Amniotic epithelial cell (primary cell): Measurements from ENCODE around the gene FMNL1.
A peak's percentile ranks its signal among the peaks of the same experiment; 100 is the strongest.

Source experiments
- DNase-seq: peaks from one replicate; pipeline ENCODE4 v3.0.0-alpha.2; 2010; ENCODE audit warnings: low read depth

The FMNL1 gene

DNA sequence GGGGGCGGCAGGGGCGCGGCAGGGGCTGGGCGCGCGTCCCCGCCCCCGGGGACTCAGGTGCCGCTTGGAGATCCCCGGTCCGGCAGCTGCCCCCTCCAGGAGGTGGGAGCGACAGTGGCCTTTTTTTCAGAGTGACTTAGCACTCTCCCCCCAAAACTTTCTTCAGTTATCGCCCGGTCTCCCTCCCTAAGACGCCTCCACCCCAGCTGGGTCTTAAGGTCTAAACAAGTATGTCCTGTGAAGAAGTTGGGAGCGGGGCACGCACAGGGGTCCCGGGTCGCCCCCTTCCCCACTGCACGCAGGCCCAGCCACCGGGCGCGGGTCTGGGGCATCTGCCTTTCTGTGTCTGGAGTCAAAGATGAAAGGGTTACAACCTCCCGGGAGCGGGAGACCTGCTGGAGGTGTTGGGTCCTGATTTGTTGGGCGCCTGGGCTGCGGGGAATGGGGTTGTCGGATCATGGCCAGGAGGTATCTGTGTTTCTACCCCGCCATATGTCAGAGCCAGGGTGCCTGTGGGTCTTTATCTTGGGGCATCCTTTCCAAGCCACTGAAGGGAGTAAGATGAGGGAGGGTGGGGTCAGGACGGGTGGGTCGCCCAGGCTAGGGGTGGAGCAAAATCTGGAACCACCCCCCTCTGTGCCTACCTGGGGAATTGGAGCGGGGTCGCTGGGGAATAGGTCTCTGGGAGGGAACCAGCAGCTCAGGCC, 757 bp downstream of the FMNL1 start:
- DNase-seq: no peak

DNA sequence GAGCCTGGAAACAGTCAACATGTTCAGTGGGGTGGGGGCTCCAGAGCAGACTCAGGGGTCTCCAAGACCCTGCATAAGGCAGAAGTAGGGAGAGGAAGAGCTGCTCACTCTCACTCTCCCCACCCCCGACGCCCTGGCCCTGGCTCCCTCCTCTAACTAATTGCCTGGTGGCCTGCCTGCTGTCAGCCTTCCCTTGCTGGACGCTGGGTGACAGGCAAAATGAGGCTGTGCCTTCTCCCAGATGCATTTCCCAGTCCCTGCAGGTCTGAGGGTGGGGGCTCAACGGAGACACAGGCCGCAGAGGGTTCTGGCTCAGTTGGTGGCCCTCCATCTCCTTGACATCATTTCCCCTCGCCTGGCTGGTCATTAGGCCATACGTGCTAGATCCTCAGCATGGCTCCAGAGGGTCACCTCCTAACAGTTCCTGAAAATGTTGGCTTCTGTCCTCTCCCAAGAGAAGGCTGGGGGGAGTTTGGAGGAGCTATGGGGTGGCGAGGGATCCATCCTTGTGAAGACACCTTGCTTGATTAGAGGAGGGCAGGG, 1.4 kb downstream of the FMNL1 start:
- no peak for DNase-seq

DNA sequence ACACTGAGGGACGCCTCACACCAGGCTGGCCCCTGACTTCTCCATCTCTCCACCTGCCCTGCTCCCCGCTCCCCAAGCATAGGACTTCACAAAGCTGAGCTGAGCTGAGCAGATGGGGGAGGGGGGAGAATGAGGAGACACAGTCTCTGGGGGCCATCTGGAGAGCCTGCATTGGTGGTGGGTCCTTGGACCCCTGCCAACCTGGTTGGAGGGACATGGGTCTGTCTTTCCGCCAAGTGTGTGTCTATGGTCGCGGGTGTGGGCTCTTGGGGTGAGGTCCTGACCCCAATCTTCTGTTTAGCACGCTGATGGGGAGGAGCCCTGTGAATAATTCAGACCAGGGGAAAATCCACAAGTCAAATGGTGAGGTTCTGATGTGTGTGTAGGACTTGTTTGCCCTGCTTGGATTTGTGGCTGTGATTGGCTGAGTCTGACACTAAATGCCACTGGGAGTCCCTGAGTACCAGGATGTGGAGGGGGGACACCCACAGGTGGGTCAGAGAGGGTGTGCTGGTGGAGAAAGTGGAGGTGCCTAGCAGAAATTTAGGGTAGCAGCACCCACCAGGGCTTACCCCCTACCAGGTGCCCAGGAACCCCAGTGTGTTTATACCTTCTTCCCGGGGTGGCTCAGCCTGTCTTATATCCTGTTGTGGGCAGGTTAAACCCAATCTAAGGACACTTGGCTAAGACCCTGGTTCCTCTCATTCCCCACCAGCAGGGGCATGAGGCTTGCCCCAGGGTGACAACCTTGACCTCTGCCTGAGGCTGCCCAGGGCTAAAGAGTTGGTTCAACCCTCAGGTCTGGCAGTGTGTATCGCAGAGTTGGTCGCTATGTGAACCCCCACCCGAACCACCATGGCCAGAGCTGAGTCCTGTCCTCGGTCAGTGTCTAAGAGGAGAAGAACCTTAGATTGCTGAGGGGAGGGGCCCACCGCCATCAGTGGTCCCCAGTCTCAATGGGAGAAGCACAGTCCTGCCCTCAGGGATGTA, 2.1 kb downstream of the FMNL1 start:
- no peak for DNase-seq

DNA sequence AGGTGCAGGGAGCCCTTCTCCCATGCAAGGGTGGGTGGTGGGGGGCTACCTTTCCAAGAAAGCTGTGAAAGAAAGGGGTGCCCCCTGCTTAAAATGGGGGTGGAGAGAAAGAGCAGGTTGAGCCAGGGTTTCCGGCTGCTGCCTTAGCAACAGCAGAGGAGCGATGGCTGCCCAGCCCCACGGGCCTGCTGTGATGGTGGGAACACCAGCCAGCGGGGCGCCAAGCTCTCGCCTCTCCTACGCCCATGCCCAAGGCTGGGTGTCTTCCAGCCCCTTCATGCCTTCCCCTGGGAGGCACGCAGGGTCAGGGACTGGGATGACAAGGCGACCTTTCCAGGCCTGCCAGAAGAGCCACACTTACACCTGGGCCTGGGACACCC, 3.0 kb downstream of the FMNL1 start:
- no peak for DNase-seq

DNA sequence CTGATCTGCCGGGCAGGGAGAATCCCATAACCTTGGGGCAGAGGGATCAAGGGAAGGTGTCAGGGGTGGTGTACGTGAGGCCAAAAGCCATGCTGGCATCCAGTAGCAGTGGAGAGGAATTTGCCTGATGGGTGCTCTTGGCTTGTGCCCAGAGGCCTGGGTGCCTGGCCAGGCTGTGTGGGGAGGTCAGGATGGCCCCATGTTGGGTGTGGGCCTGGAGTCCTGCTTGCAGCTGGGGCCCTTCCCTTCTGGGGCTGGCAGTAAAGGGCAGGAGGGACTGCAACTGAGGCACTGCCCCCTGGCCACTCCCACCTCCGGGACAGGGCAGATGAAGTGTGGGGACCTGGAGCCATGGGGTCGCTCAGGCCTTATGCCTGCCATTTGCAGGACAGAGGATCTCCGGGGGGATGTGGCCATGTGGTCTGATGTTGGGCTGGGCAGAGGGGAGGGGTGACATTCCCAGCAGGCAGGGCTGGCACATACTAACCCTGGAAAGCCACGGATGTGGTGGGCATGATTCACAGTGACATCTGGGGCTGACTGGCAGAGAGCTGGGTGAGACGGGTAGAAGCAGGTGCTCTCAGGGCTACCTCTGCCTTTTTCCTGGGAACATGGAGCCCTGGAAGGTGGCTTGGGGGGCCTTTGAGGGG, 3.5 kb downstream of the FMNL1 start:
- DNase-seq: no peak

DNA sequence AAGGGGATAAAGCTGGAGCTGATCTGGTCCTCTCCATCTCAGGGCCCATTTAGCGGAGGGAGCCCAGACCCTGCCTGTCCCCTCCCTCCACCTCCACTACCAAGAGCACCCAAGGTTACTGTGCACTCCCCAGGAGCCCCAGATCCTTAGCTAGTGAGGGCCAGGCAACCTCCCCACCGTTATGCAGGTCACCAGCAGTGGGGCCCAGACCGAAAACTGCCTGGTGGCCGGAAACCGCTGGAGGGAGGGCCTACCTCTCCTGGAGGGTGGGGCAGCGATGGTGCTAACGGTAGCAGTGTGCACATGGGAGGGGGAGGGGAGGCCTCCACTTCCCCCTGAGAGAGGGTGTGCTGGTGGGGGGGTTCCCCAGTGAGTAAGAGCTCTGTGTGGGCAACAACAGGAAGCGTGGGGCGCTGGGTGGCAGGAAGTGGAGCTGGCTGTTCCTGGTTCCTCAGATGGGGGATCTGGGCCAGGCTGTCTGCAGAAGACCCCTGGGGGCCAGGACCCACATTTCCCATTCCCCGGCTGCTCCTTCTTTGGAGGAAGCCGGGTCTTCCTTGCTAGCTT, 4.4 kb downstream of the FMNL1 start:
- DNase-seq: peak; percentile 43

DNA sequence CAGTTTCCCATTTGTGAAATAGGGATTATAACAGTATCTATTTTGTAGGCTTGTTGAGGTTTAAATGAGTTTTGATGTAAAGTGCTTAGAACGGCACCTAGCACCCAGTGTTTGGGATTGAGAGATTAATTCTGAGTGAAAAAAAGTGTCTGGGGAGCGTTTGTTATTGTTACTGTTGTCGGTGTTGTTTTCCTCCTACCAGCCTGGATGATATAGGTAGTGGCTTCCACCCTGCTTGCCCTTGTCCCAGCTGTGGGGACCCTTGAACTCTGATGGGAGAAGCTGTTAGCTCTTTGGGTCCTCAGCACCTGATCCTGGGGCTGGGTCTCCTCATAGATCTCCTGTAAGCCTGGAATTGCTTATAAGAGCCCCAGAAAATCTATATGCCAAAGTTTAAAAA, 4.9 kb downstream of the FMNL1 start:
- no peak for DNase-seq

DNA sequence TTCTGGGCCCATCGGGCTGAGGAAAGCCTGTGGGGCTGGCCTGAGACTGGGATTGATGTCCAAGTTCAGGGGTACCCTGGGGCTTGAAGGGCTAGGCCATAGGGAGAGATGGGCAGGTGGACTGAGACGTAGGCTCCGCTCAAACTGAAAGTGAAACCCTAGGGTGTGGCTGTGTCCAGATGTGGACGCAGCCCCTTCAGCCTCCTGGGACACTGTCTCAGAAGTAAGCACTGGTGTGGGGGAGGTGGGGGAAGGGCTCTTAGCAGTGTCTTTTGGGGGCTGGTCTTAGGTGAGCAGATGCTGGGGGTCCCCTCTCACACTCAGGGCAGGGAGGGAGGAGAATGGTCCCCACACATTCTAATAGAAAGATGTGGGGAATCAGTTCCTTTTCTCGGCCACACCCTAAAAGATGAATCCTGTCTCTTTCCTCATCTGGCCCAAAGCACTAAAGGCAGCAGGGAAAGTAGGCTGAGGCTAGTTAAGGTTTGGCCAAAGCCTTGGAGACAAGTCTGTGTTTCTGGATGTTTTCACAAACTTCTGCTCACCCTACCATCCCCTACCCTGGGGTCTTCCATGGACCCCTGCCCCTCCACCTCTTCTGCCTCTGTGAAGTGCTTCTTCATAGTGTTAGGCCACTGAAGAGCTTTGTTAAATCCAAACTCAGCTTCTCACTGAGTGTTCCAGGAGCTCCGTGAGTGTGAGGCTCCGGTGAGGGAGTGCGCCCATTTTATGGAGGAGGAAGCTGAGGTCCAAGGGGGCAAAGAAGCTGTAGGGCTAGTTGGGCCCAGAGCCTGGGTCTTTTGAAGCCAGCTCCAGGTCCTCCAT, 5.6 kb downstream of the FMNL1 start:
- DNase-seq: no peak

DNA sequence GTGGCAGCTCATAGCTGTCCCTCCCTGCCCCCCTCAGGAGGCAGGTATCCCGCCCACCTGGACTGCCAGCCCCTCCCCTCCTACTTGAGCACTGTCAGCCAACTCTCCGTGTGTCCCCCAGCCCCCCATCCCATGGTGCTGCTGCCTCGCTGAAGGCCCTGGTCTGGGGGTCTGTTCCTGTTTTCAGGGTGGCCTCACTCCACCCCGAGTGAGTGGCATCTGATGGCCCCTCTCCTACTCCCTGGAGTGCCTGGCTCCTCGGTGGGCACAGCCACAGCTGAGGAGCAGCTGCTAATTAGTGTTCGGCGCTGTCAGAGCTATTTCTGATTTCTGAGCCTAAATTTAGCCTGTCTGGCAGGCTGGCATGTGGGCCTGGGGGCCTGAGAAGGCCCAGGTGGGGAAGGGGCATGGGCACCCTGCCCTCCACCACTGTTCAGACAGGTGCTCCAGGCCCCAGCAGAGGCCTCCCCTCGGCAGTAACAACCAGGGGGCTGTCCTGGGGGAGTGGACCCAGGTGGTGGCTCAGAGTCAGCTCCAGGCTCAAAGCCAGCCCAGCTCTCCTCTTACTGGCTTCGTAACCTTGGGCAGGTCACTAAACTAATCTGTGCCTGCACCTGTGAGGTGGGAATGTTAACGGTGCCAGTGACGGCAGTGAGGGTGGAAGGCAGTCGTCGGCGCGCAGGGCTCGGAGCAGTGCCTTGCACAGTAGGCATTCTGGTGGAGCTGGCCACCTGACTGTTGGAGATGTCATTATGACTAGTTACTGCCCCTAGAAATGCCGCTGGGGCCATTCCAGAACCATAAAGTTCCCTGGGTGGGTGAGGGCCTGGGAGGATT, 6.5 kb downstream of the FMNL1 start:
- no peak for DNase-seq

DNA sequence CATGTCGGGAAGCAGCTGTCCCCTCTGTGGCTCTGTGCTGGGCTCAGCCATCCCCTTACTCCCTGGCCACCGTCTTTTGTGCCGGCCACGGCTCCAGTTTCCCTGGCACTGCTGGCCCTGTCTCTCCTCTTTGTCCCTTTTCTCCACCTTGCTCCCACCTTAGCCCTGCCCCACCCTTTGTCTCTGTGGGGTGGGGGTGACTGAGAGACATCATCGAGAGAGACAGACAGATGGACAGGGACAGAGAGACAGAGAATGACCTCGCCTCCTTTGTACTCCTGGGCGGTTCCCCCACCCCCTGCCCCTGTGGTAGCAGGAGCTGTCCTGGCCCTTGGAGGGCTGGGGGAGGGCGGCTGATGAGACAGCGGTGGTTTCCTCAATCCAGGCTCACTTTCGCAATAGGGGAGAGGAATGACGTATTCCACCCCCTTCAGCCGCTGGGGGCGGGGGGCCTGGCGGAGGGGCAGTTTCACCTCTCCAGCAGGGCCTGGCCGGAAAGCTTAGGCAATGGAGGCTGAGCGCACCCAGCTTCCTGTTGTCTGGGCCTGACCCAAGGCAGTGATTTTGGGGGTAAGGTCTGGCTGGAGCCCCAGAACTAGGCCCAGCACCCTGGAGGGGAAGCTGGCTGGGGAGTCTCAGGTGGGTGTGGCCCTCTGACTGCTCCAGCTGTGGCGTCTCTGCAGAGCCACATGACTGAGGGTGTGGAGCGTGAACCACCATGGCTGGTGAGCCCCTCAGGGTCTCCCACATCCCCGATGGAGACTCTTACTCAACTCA, 7.3 kb downstream of the FMNL1 start:
- DNase-seq: peak; percentile 93

DNA sequence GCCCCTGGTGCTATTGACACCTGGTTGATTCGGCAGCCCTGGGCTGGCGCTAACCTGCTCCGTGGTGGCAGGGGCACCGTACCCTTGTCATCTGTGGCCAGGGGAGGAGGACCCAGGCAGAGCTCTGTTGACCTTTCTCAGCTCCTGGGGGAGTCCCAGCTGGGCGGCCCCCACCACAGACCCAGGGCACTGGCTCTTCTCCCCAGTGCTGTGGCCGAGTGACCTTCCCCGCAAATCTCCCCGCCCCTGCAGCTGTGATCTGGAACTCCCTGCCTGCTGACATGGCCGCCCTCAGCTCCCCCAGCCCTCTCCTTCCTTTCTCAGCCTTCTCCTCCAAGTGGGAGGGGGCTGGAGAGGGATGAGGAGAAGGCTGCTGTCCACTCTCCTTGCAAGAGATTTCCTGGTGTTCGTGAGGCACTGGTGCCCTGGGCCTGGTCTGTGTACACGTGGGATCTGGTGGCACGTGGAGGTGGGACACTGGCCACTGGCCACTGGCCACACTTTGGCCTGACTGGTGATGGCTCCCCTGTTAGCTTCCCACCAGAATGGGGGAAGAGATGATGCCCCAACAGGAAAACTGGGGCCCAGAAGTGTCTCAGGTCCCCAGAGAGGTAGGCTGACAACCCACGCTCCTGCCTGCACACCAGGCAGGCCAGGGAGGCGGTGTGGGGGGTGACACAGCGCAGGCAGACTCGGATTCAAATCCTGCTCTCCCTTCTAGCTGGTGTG, 8.2 kb downstream of the FMNL1 start:
- DNase-seq: no peak

DNA sequence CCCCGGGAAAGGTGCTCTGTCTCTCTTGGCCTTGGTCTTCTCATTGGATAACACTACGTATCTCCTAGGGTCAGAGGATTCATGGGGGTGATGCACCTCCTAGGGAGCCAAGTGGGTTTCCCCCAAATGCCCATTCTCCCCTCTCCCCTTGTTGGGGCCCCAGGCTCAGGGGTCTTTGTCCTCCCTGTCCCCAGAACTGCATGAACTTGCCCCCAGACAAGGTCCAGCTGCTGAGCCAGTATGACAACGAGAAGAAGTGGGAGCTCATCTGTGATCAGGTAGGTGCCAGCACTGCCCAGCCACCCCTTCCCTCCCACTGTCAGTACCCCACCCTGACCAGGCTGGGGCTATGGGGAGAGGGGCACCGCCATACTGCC, 8.7 kb downstream of the FMNL1 start:
- no peak for DNase-seq

DNA sequence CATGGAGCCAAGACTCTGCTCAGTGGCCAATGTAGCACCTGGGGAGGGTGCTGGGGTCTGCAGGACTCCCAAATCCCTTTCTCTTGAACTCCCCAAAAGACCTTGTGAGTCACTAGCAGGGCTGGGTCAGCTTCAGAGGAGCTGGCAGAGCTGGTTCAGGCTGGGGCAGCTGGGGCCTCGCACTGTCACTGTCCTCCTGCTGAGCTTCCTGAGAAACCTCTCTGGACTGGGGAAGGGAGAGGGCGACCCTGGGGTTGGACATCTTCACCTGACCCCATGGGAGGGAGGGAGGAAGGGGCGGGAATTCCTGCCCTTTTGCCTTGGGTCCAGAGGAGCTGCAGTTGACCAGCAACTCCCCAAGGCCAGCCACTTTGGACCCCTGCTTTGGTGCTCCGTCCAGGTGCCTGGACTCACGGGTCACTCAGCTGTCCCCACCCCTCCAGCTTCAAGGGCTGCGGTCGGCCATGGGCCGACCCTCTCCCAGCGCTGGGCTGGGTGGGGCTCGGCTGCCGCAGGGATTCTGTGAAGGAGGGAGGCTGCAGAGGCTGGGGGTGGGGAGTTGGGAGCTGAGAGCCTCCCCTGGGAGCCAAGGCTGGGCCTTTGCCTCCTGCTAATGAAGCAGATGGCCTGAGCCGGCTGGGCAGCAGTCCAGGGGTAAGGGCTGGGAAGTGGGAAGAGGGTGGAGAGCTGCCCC, 9.2 kb downstream of the FMNL1 start:
- DNase-seq: no peak

DNA sequence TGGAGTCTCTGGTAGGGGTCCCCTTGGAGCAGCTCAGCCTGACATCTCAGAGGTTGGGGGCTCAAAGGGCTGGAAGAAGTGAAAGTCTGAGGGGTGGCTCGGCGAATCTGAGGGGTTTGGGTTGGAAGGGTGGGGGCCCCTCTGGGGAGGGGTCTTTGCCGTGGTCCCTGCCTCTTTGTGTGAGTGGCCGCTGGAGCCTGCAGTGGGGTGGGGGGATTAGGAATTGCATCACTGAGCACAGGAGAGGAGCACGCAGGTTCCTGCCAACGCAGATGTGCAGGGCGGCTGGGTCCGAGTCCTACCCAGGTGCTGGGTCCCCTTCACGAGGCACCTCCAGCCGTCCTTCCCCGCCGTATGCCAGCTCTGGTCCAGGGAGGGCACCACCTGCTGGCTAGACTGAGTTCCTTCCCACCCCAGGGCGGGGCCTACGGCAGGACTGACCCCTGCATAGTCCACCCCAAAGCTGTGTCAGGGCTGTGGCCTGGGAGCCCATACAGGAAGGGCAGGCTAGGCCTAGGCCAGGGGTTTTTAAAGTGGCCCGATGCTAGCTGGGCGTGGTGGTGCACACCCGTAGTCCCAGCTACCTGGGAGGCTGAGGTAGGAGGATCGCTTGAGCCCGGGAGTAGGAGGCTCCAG, 9.9 kb downstream of the FMNL1 start:
- DNase-seq: no peak

DNA sequence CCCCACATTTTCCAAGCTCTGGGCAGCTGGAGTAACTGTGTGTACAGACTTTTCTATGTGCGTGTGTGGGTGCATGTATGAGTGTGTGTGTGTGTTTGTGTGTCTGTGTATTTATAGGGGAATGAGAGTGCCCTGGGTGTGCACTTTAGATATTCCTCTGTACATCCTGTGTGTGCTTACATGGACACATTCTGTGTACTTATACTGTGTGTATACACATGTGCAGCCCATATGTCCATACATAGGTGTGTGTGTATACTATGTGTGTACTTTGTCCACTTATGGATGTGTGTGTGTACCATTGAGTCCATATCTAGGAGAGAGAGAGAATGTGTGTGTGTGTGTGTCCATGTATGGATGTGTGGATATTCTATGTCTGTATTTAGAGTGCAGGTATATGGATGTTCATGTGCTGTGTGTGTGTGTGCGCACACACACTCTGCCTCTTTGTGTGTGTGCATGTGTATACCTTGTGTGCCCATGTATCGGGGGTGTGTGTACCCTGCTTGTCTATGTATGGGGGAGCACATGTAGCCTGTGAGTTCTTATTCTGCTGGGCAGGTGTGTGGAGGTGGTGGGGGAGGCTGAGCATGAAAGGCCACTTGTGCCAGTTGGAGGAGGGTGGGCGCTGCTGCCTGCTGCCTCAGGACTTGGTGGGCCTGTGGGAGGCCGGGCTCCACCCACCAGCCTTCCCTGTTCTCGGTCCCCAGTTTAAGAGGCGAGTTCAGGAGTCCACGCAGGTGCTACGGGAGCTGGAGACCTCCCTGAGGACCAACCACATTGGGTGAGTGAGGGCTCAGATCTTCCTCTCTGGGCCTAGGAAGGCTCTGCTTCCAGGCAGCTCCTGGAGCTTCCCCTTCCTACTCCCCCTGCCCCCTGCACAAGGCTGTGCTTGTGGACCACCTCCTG, 11.1 kb downstream of the FMNL1 start:
- no peak for DNase-seq

DNA sequence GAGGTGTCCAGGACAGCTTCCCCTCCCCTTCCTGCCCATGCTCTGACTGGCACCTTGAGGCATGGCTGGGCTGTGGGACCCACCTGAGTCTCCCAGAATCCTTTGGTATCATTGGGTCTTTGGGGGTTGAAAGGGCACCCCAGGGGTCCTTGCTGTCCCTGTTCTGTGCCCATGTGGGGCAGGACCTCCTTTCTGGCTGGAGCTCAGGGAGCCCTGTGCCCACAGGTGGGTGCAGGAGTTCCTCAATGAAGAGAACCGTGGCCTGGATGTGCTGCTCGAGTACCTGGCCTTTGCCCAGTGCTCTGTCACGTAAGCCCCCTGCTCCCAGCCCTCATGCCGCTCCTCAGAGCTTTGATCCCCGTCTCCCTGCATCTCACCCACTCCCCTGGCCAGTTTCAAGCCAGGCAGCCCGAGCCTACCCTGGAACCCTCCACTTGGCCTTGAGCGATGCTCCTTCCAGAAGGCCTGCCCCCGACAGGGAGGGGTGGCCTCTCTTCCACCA, 11.8 kb downstream of the FMNL1 start:
- no peak for DNase-seq
